Breast epithelium (tissue), 3 donors: ENCODE data around the gene MBOAT1.

ENCODE experiments used
- CTCF ChIP-seq, 3 donors: fragments of 450-650 bp; IDR thresholded peaks; one replicate each; pipeline ENCODE4 v1.5.1; 2016 to 2017; ENCODE audit warnings: antibody characterized with exemption in 3 of 3, mild to moderate bottlenecking in 3 of 3, moderate library complexity in 3 of 3
- POLR2A ChIP-seq: fragments of 450-650 bp; IDR thresholded peaks from one replicate; pipeline ENCODE4 v1.6.1; 2016; ENCODE audit warnings: antibody characterized with exemption, mild to moderate bottlenecking, moderate library complexity
- POLR2AphosphoS5 ChIP-seq, 3 donors: sonication (generic); formaldehyde crosslinking; IDR thresholded peaks; one replicate each; pipeline ENCODE4 v1.6.1; 2017; ENCODE audit warnings: antibody characterized with exemption in 3 of 3

DNA sequence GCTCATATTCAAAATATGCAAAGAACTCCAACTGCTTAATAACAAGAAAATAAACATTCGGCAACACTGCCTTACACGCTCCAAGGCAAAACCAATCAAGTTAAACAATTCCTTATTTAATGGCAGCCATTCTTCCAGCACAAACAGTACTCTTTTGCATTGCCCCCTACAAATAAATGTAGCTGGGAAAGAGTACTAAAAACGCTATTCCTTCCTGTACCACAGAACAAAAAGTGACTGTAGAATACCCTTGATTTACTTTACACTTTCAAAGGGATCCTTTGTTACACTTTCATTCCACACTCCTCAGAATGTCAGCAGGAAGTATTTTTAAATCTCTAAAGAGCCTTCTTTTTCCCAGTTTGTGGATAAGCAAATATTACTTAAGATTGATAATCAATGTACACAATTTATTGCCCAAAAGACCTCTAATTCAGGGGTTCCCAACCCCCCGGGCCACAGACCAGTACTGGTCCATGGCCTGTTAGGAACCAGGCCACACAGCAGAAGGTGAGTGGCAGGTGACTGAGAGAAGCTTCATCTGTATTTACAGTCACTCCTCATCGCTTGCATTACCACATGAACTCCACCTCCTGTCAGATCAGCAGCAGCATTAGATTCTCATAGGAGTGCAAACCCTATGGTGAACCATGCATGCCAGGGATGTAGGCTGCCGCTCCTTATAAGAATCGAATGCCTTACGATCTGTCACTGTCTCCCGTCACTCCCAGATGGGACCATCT, 51.6 kb downstream of the MBOAT1 start:
- TF ChIP-seq CTCF (IDR thresholded peaks at IDR 0.05) (no peak), POLR2A (no peak), POLR2AphosphoS5 (IDR thresholded peaks at IDR 0.05) (no peak)
